GM12801 (cell line): ENCODE data around the gene RICTOR.

Experiments
- CTCF ChIP-seq: IDR thresholded peaks from one replicate; pipeline ENCODE4 v1.5.1; 2011; ENCODE audit warnings: control low read depth; ENCODE audit not compliant: insufficient read length; ENCODE audit errors: extremely low read depth

Gene RICTOR

GRCh38 chr5:39107350-39107749 lies 33.2 kb upstream of the RICTOR start:
- TF ChIP-seq CTCF = no peak

GRCh38 chr5:39106322-39106721 lies 32.1 kb upstream of the RICTOR start:
- TF ChIP-seq CTCF = no peak

GRCh38 chr5:39104221-39104620 lies 30.0 kb upstream of the RICTOR start:
- no peak for TF ChIP-seq CTCF

GRCh38 chr5:39102684-39103155 lies 28.5 kb upstream of the RICTOR start:
- TF ChIP-seq CTCF = no peak

- no peak for TF ChIP-seq CTCF
Observed at GRCh38 chr5:39100851-39101396, 26.7 kb upstream of the RICTOR start.

GRCh38 chr5:39100301-39100850 lies 26.2 kb upstream of the RICTOR start:
- no peak for TF ChIP-seq CTCF

GRCh38 chr5:39099831-39100230 lies 25.6 kb upstream of the RICTOR start:
- TF ChIP-seq CTCF = no peak

- TF ChIP-seq CTCF = no peak
Observed at GRCh38 chr5:39093352-39093751, 19.2 kb upstream of the RICTOR start.
